Erythroblast (primary cell): Measurements from ENCODE around the gene EYS.

Experiments
- GATA1 ChIP-seq: IDR thresholded peaks from 2 replicates; pipeline ENCODE4 v1.6.1; 2011; ENCODE audit warnings: low read depth, mild to moderate bottlenecking, control low read depth, low read length, moderate library complexity
- POLR2A ChIP-seq: IDR thresholded peaks from 2 replicates; pipeline ENCODE4 v1.6.1; 2011; ENCODE audit warnings: mild to moderate bottlenecking, low read length

- TF ChIP-seq POLR2A, result no peak
- TF ChIP-seq GATA1, result no peak
Measured at GRCh38 chr6:63844287-63844686, 1862.7 kb downstream of the EYS start.
